ENCODE data around the gene ZNF512B. TPM values are rescaled to one million over a fixed set of nuclear protein-coding genes. Genes with fewer than 3 reads are reported as not detected.

Gene ZNF512B
- total RNA-seq, 1 donor from 2014 or later, result 12.0 TPM

DNA sequence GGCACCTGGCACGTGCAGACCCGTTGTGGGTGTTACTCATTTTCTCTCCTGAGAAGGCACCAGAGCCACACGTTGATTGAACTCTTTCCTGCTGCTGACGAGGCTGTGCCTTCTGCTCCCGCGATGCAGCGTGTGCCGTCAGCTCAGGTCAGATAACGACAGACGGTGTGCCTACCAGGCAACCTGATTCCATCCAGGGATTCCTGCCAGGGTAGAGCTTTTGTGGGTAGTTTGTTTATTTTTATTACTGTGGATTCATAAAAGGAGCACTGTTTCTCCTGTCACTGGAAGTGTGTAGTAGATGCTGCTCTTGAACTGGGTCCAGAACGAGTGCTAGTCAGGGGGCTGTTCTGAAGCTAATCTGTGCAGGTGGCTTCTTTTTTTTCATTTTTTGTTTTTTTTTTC, 31.9 kb upstream of the ZNF512B start:
- Mint-ChIP-seq H3K9me3 (no peaks in the 10 kb centered on the region), H3K36me3 (ENCODE audit: low read depth) (peaks cover 87% of the 10 kb centered on the region), H3K27ac (no peak overlapping the region), H3K27me3 (no peaks in the 10 kb centered on the region), H3K4me3 (no peak overlapping the region), H3K4me1 (peaks cover 6% of the 10 kb centered on the region)
- intact Hi-C loops (cut with micrococcal nuclease), result no loop called here
- DNase-seq (no peak), ATAC-seq (ENCODE audit: low read depth) (no peak)
- ChIA-PET POLR2A (no interaction called here), CTCF (no interaction called here)
- TF ChIP-seq, protein P1, sequence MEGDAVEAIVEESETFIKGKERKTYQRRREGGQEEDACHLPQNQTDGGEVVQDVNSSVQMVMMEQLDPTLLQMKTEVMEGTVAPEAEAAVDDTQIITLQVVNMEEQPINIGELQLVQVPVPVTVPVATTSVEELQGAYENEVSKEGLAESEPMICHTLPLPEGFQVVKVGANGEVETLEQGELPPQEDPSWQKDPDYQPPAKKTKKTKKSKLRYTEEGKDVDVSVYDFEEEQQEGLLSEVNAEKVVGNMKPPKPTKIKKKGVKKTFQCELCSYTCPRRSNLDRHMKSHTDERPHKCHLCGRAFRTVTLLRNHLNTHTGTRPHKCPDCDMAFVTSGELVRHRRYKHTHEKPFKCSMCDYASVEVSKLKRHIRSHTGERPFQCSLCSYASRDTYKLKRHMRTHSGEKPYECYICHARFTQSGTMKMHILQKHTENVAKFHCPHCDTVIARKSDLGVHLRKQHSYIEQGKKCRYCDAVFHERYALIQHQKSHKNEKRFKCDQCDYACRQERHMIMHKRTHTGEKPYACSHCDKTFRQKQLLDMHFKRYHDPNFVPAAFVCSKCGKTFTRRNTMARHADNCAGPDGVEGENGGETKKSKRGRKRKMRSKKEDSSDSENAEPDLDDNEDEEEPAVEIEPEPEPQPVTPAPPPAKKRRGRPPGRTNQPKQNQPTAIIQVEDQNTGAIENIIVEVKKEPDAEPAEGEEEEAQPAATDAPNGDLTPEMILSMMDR (IDR thresholded peaks at IDR 0.05), result no peak

DNA sequence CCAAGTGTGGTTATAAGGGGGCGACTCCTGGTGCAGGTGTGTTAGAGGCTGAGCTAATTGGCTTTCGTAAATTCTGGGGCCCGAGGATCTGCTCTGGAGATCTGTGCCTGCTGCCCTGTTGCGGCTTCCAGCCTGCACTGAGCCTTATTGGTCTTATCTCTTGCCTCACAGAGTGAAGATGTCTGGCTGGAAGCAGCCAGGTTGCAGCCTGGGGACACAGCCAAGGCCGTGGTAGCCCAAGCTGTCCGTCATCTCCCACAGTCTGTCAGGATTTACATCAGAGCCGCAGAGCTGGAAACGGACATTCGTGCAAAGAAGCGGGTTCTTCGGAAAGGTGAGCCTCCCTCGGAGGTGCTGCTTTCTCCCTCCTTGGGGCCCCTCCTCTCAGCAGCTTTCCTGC, 31.2 kb upstream of the ZNF512B start:
- no peak overlapping the region for H3K4me3 Mint-ChIP-seq
- no peaks in the 10 kb centered on the region for H3K9me3 Mint-ChIP-seq
- H3K27ac Mint-ChIP-seq, result no peak overlapping the region
- TF ChIP-seq, protein P1 (IDR thresholded peaks at IDR 0.05), result no peak
- H3K4me1 Mint-ChIP-seq, result peaks cover 6% of the 10 kb centered on the region
- peaks cover 87% of the 10 kb centered on the region for H3K36me3 Mint-ChIP-seq (ENCODE audit: low read depth)
- no peaks in the 10 kb centered on the region for H3K27me3 Mint-ChIP-seq
- ATAC-seq (ENCODE audit: low read depth) (no peak), DNase-seq (no peak)
- ChIA-PET POLR2A (no interaction called here), CTCF (no interaction called here)
- intact Hi-C loops (cut with micrococcal nuclease), result no loop called here

DNA sequence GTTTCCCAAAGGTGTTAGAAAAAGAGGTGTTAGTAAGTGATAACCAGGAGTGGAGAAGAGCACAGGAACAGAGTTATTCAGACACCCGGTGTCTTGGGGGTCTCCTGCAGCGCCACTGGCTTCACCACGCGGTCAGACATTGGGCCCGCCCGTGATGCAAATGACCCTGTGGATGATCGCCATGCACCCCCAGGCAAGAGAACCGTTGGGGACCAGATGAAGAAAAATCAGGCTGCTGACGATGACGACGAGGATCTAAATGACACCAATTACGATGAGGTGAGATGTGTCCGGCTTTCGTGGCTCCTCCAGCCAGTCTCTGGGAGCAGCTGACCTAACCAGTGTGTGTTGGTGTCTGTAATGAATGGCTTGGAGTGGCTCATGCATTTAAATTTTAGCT, 13.2 kb upstream of the ZNF512B start:
- peaks cover 41% of the 10 kb centered on the region for H3K4me1 Mint-ChIP-seq
- peak overlapping the region; percentile 29 for H3K4me3 Mint-ChIP-seq
- DNase-seq (no peak), ATAC-seq (ENCODE audit: low read depth) (no peak)
- TF ChIP-seq, protein P1 (IDR thresholded peaks at IDR 0.05), result no peak
- CTCF ChIA-PET, result interaction anchor here (1.6 kb wide), 1 partner anchor 10 kb away, joined by 4 read pairs; no protein-coding TSS in a partner anchor
- H3K9me3 Mint-ChIP-seq, result no peaks in the 10 kb centered on the region
- H3K27ac Mint-ChIP-seq, result no peak overlapping the region
- intact Hi-C loops (cut with micrococcal nuclease), result loop anchor here (5.0 kb wide), 2 partner anchors 94 to 326 kb away; partner anchors contain the start of genes RGS19 and RTEL1
- POLR2A ChIA-PET, result interaction anchor here (0.7 to 3.9 kb wide), 2 partner anchors 118 to 411 kb away, joined by 3 to 28 read pairs; partner anchors contain the start of gene TPD52L2
- H3K27me3 Mint-ChIP-seq, result no peaks in the 10 kb centered on the region
- H3K36me3 Mint-ChIP-seq (ENCODE audit: low read depth), result peaks cover 44% of the 10 kb centered on the region

DNA sequence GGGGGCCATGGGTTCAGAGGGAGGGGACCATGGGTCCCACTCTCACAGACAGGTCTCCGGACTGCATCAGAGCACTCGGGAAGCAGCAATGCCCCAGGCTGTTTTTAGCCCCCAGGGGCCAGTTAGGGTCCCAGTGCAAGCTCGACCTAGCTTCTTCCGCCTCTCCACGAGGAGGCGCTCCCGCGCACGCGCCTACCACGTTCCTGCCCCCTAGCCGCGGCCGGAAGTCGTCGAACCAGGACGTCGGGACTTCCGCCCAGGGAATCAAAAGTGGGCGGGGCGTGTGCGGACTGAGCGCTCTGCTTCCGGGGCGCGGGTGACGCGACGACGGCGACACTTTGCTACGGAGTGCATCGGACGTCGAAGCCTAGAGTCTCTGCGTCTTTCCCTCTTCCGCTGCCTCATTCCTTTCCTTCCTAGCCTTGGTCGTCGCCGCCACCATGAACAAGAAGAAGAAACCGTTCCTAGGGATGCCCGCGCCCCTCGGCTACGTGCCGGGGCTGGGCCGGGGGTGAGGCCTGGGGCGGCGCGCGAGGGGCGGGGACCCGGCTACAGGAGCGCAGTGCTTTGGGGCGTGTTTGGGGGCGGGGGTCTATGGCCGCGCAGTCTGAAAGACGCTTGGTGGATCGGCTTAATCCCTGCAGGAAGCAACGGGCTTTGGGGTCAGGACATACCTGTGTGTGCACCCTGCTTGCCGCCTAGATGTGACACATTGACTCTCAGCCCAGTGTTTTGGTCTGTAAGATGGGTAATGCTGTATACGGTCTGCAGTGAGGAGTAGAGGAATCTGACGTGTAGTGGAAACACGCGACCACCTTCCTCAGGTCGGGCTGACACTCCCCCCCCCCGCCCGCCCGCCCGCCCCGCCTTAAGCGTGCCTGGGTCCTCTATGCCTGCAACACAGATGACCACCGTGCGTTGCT, 11.3 kb upstream of the ZNF512B start, which contains the start of gene PRPF6:
Gene PRPF6, plus strand, starts transcription at position 327 of the 923 bp plus-strand sequence. Its CDS starts 114 bp downstream, at position 441.
- peaks cover 50% of the 10 kb centered on the region for H3K4me1 Mint-ChIP-seq
- H3K27ac Mint-ChIP-seq, result peak within 1 kb of the TSS; percentile 94
- H3K4me3 Mint-ChIP-seq, result peak within 1 kb of the TSS; percentile 92
- H3K36me3 Mint-ChIP-seq (ENCODE audit: low read depth), result peaks cover 38% of the 10 kb centered on the region
- no peaks in the 10 kb centered on the region for H3K9me3 Mint-ChIP-seq
- H3K27me3 Mint-ChIP-seq, result no peaks in the 10 kb centered on the region
- ChIA-PET CTCF (interaction anchor here (0.6 to 2.3 kb wide), 13 partner anchors 8 to 444 kb away, joined by 3 to 19 read pairs (median 4); partner anchors contain the start of genes ARFRP1, LKAAEAR1, PTK6 and RTEL1), POLR2A (interaction anchor here (0.6 to 3.9 kb wide), 17 partner anchors 22 to 460 kb away, joined by 3 to 28 read pairs (median 6); partner anchors contain the start of genes ARFRP1, HELZ2, OPRL1 and PPDPF)
- TF ChIP-seq, protein P1 (IDR thresholded peaks at IDR 0.05), result peak; percentile 25
- ATAC-seq (ENCODE audit: low read depth) (peak; percentile 65), DNase-seq (peak; percentile 90)
- intact Hi-C loops (cut with micrococcal nuclease), result loop anchor here (1.0 to 5.0 kb wide), 8 partner anchors 25 to 324 kb away; partner anchors contain the start of genes RGS19, RTEL1, TCEA2 and TPD52L2

Data from activated B cell treated with CpG ODN at 0.5 μM for 24 hours (primary cell).